CD4-positive, alpha-beta T cell treated with Interleukin-6 for 4 hours (primary cell): ENCODE results near the gene RBM8A.

ENCODE experiments used
- DNase-seq: peaks from one replicate; pipeline ENCODE4 v3.0.0-alpha.2; 2020; ENCODE audit warnings: mixed read lengths

RBM8A gene

DNA sequence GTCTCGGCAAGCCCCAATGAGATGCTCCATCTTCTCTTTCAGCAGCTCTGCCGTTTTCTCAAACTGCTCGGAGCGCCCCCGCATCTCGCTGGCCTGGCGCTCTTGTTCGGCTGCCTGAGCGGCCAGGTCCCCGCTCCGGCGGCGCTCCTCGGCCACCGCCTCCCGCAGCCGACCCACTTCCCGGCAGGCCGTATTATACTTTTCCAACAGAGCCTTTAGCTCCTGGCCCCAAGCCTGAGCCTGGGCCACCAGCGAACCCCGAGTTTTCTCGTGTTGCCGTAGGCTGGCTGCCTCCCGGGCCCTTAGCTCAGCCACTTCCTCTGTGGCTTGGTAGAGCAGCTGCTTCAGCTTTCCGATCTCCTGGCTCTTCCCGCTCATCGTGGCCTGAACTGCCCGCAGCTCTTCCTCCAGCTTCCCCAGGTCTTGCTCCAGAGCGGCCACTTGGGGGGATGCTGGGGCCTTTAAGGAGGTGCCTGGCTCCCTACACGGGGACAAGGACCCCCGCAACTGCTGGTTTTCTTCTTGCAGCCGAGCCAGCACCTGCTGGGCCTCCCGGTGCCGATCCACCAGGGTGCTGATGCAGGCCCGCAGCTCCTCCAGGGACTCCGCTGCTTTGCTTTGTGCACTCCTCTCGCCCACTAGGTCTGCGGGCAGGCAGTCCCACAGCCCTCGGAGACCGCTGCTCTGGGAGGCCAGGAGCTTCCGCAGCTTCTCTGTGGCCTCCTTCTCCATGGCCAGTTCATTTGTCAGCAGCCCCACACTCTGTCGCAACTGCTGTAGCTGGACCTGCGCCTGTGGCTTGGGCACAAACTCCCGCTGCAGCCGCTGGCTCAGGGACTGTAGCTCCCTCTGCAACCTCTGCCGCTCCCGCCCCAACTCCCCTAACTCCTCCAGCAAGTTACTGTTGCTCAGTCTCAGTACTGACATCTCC, 55.0 kb downstream of the RBM8A start:
- DNase-seq: peak; percentile 58
